Measurements from ENCODE around the gene NHS.

The NHS gene

GRCh38 chrX:17373337-17373736, 1.7 kb upstream of the NHS start:
- no peaks in the 10 kb centered on the region for H3K27me3 ChIP-seq (replicated peaks; ENCODE audit: control insufficient read depth, insufficient read depth, low read length, poor library complexity, severe bottlenecking)

DNA sequence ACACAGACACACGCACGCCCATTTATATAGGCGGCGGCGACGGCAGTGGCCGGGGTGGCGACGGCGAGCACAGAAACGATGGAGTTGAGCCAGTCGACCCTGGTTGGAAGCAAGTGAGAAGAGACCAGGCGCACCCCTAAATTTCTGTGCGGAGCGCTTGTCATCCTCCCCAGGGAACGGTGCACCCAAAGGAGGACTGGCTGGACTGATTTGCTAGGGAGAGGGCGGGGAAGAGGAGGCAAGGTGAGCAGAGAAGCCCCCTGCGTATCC, 302 bp downstream of the NHS start:
- Histone ChIP-seq H3K4me3 (ENCODE audit: insufficient read depth, low read depth, low read length, poor library complexity, severe bottlenecking) (no peak overlapping the region), H3K27ac (ENCODE audit: insufficient read depth, low read length, poor library complexity, severe bottlenecking) (no peak overlapping the region), H3K36me3 (ENCODE audit: control insufficient read depth, insufficient read depth, low read length) (no peaks in the 10 kb centered on the region), H3K9me3 (ENCODE audit: control insufficient read depth, low read length) (no peaks in the 10 kb centered on the region), H3K4me1 (ENCODE audit: control insufficient read depth, insufficient read depth, low read length, poor library complexity, severe bottlenecking) (no peaks in the 10 kb centered on the region), H3K27me3 (replicated peaks; ENCODE audit: control insufficient read depth, insufficient read depth, low read length, poor library complexity, severe bottlenecking) (no peaks in the 10 kb centered on the region)
- DNase-seq, result no peak

More at GRCh38 chrX:17373337-17373736, 1.7 kb upstream of the NHS start:
- no peak overlapping the region for H3K27ac ChIP-seq (ENCODE audit: insufficient read depth, low read length, poor library complexity, severe bottlenecking)
- no peaks in the 10 kb centered on the region for H3K4me1 ChIP-seq (ENCODE audit: control insufficient read depth, insufficient read depth, low read length, poor library complexity, severe bottlenecking)
- no peaks in the 10 kb centered on the region for H3K9me3 ChIP-seq (ENCODE audit: control insufficient read depth, low read length)
- H3K36me3 ChIP-seq (ENCODE audit: control insufficient read depth, insufficient read depth, low read length), result no peaks in the 10 kb centered on the region
- H3K4me3 ChIP-seq (ENCODE audit: insufficient read depth, low read depth, low read length, poor library complexity, severe bottlenecking), result no peak overlapping the region
- DNase-seq, result no peak

DNA sequence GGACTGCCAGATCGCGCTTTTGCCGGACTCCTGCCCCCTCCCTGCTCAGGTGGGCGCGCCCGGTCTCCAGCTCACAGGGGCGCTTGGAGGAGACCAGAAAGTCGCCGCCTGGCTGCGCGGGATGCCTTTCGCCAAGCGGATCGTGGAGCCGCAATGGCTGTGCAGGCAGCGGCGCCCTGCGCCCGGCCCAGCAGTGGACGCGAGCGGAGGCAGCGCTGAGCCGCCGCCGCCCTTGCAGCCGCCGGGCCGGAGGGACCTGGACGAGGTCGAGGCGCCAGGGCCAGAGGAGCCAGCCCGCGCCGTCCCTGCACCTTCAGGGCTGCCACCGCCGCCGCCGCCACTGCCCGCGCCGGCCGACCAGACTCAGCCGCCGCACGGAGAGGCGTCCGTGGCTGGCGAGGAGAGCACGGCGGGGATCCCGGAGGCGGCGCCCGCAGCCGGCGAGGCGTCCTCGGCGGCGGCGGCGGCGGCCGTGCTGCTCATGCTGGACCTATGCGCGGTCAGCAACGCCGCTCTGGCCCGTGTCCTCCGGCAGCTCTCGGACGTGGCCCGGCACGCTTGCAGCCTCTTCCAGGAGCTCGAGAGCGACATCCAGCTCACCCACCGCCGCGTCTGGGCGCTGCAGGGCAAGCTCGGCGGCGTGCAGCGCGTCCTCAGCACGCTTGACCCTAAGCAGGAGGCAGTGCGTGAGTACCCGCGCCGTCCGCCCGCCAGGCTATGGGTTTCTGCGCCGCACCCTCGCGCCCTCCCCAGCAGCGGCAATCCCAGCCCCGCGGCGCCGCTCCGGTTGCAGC, 834 bp downstream of the NHS start:
- no peaks in the 10 kb centered on the region for H3K9me3 ChIP-seq (ENCODE audit: control insufficient read depth, low read length)
- no peak for DNase-seq
- no peaks in the 10 kb centered on the region for H3K36me3 ChIP-seq (ENCODE audit: control insufficient read depth, insufficient read depth, low read length)
- no peaks in the 10 kb centered on the region for H3K4me1 ChIP-seq (ENCODE audit: control insufficient read depth, insufficient read depth, low read length, poor library complexity, severe bottlenecking)
- no peak overlapping the region for H3K27ac ChIP-seq (ENCODE audit: insufficient read depth, low read length, poor library complexity, severe bottlenecking)
- H3K4me3 ChIP-seq (ENCODE audit: insufficient read depth, low read depth, low read length, poor library complexity, severe bottlenecking), result no peak overlapping the region
- no peaks in the 10 kb centered on the region for H3K27me3 ChIP-seq (replicated peaks; ENCODE audit: control insufficient read depth, insufficient read depth, low read length, poor library complexity, severe bottlenecking)

DNA sequence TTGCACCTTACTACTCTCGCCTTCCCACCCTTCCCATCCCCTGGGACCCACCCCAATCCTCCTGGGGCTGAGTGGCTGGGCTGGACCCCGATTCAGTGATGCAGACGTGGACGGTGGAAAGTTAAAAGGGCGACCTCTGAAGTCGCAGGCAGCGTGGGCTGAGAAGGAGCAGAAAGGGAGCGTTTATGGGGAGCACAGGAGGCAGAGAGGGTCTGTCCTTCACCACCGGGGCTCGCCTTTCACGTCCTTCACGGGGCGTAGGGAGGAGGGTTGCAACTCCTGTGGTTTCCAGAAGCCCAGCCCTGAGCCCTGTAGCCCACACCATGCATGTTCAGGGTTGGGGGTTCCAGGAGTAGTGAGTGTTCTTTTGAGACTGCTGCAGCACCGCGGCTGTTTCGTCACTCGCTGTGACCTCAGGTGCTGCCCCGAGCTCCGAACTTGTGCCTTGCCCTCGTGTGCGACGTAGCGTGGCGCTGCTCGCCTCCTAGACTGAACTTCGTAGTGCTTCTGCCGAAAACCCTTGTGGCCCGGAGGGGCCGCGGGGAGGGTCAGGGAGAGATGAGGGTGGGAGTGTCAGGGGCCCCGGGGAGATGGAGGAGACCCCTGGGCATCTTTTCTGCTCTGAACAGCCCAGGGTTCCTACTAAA, 1.6 kb downstream of the NHS start:
- Histone ChIP-seq H3K4me1 (ENCODE audit: control insufficient read depth, insufficient read depth, low read length, poor library complexity, severe bottlenecking) (no peaks in the 10 kb centered on the region), H3K4me3 (ENCODE audit: insufficient read depth, low read depth, low read length, poor library complexity, severe bottlenecking) (no peak overlapping the region), H3K27ac (ENCODE audit: insufficient read depth, low read length, poor library complexity, severe bottlenecking) (no peak overlapping the region), H3K36me3 (ENCODE audit: control insufficient read depth, insufficient read depth, low read length) (no peaks in the 10 kb centered on the region), H3K9me3 (ENCODE audit: control insufficient read depth, low read length) (no peaks in the 10 kb centered on the region), H3K27me3 (replicated peaks; ENCODE audit: control insufficient read depth, insufficient read depth, low read length, poor library complexity, severe bottlenecking) (no peaks in the 10 kb centered on the region)
- DNase-seq, result no peak

DNA sequence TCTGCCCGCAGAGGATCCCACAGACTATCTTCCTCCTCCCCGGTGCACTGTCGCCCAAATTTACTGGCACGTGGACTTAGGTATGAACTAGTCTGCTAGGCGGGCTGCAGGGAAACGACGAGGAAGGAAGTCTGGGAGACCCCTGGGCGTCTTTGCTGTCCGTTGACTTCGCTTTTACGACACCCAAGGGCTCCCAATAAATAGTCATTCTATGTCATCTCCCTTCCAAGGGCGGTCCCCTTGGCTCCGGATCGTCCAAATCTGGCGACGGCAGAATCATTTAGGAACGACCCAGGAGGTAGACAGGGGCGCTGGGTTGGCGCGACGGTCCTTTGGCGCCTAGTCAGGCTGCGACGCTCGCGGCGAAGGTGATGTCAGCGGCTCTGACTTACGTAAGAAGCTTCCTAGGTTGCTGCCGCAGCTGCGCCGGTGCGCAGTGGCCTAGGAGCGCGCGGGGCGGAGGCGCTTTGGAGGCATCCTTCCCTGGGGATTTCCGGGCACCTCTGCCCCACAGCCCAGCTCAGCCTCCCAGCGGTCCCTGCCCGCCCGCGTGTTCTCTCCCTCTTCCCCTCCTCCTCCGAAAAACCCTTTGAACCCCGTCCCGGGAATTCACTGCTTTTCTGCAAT, 2.2 kb downstream of the NHS start:
- no peak for DNase-seq
- Histone ChIP-seq H3K4me1 (ENCODE audit: control insufficient read depth, insufficient read depth, low read length, poor library complexity, severe bottlenecking) (no peaks in the 10 kb centered on the region), H3K27me3 (replicated peaks; ENCODE audit: control insufficient read depth, insufficient read depth, low read length, poor library complexity, severe bottlenecking) (no peaks in the 10 kb centered on the region), H3K36me3 (ENCODE audit: control insufficient read depth, insufficient read depth, low read length) (no peaks in the 10 kb centered on the region), H3K9me3 (ENCODE audit: control insufficient read depth, low read length) (no peaks in the 10 kb centered on the region), H3K4me3 (ENCODE audit: insufficient read depth, low read depth, low read length, poor library complexity, severe bottlenecking) (no peak overlapping the region), H3K27ac (ENCODE audit: insufficient read depth, low read length, poor library complexity, severe bottlenecking) (no peak overlapping the region)

DNA sequence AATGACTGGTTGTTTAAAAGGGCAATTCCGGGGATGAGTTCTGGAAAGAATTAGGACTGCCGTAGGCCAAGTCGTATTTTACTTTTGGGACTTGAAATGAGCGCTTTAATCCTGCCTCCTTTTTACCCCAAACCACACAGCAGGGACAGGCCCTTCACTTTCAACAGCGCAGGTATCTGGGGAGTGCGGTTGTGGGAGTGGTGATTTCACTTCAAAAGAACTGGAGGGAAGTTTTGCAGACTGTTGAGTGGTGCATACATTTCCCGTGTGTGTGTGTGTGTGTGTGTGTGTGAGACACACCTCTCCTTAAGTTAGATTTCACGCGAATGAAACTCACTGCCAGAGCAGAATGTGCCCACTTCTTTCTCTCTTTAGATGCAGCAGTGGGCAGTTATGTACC, 2.8 kb downstream of the NHS start:
- Histone ChIP-seq H3K27ac (ENCODE audit: insufficient read depth, low read length, poor library complexity, severe bottlenecking) (no peak overlapping the region), H3K4me1 (ENCODE audit: control insufficient read depth, insufficient read depth, low read length, poor library complexity, severe bottlenecking) (no peaks in the 10 kb centered on the region), H3K27me3 (replicated peaks; ENCODE audit: control insufficient read depth, insufficient read depth, low read length, poor library complexity, severe bottlenecking) (no peaks in the 10 kb centered on the region), H3K9me3 (ENCODE audit: control insufficient read depth, low read length) (no peaks in the 10 kb centered on the region), H3K4me3 (ENCODE audit: insufficient read depth, low read depth, low read length, poor library complexity, severe bottlenecking) (no peak overlapping the region), H3K36me3 (ENCODE audit: control insufficient read depth, insufficient read depth, low read length) (no peaks in the 10 kb centered on the region)
- no peak for DNase-seq

DNA sequence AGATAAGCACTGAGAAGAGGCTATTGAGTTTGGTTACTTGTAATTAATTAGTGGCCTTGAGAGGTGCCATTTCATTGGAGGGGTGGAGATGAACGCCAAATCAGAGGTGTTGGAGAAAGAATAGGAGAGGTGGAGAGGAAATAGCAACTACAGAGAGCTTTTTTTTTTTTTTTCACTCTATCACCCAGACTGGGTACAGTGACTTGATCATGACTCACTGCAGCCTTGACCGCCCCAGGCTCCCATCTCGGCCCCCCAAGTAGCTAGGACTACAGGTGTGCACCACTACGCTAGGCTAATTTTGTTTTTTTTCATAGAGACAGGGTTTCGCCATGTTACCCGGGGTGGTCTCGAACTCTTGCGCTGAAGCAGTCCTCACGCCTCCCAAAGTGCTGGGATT, 5.2 kb downstream of the NHS start:
- Histone ChIP-seq H3K9me3 (ENCODE audit: control insufficient read depth, low read length) (no peaks in the 10 kb centered on the region), H3K36me3 (ENCODE audit: control insufficient read depth, insufficient read depth, low read length) (no peaks in the 10 kb centered on the region), H3K27me3 (replicated peaks; ENCODE audit: control insufficient read depth, insufficient read depth, low read length, poor library complexity, severe bottlenecking) (no peaks in the 10 kb centered on the region), H3K27ac (ENCODE audit: insufficient read depth, low read length, poor library complexity, severe bottlenecking) (no peak overlapping the region), H3K4me1 (ENCODE audit: control insufficient read depth, insufficient read depth, low read length, poor library complexity, severe bottlenecking) (no peaks in the 10 kb centered on the region), H3K4me3 (ENCODE audit: insufficient read depth, low read depth, low read length, poor library complexity, severe bottlenecking) (no peak overlapping the region)
- no peak for DNase-seq

DNA sequence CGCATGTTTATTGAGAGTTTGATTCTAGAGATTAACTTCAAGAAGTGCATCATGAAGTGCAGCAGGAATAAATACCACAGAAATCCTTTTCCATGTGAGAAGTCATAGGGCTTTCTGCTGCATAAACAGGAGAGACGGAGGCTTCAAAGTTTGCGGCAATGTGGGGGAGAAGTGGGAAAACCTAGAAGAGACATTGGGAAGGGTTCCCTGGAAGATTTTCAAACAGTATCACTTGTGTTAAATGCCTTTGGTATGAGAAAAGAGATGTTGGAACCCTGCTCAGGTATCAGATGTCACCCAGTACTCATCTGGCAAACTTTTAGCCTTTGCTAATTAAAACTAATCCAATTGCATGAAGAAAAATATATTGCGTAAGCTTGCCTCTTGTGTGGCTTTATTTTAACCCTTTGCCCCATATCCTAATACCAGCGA, 15.4 kb downstream of the NHS start:
- H3K27me3 ChIP-seq (replicated peaks; ENCODE audit: control insufficient read depth, insufficient read depth, low read length, poor library complexity, severe bottlenecking), result no peaks in the 10 kb centered on the region
- no peaks in the 10 kb centered on the region for H3K36me3 ChIP-seq (ENCODE audit: control insufficient read depth, insufficient read depth, low read length)
- H3K27ac ChIP-seq (ENCODE audit: insufficient read depth, low read length, poor library complexity, severe bottlenecking), result no peak overlapping the region
- H3K9me3 ChIP-seq (ENCODE audit: control insufficient read depth, low read length), result no peaks in the 10 kb centered on the region
- DNase-seq, result no peak
- no peak overlapping the region for H3K4me3 ChIP-seq (ENCODE audit: insufficient read depth, low read depth, low read length, poor library complexity, severe bottlenecking)
- no peaks in the 10 kb centered on the region for H3K4me1 ChIP-seq (ENCODE audit: control insufficient read depth, insufficient read depth, low read length, poor library complexity, severe bottlenecking)

DNA sequence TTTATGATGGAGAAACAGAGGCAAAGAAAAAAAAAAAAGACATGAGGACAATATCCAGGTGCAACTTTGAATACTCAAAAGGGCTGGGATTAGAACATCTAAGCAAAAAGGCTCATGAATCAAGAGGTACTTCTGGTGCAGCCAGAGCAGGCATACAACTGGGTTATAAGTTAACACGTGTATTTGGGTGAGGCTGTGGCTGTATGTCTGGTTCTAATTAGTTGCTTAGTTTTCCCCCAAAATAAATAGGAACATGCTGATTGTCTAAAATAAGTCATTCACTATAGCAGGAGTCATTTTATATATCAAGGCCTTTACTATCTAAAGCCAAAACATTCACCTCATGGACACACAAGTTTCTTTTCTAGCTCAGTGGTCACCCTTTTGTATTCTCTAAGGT, 20.2 kb downstream of the NHS start:
- H3K9me3 ChIP-seq (ENCODE audit: control insufficient read depth, low read length), result no peaks in the 10 kb centered on the region
- H3K27ac ChIP-seq (ENCODE audit: insufficient read depth, low read length, poor library complexity, severe bottlenecking), result no peak overlapping the region
- no peaks in the 10 kb centered on the region for H3K4me1 ChIP-seq (ENCODE audit: control insufficient read depth, insufficient read depth, low read length, poor library complexity, severe bottlenecking)
- no peak for DNase-seq
- no peaks in the 10 kb centered on the region for H3K36me3 ChIP-seq (ENCODE audit: control insufficient read depth, insufficient read depth, low read length)
- H3K27me3 ChIP-seq (replicated peaks; ENCODE audit: control insufficient read depth, insufficient read depth, low read length, poor library complexity, severe bottlenecking), result no peaks in the 10 kb centered on the region
- H3K4me3 ChIP-seq (ENCODE audit: insufficient read depth, low read depth, low read length, poor library complexity, severe bottlenecking), result no peak overlapping the region

DNA sequence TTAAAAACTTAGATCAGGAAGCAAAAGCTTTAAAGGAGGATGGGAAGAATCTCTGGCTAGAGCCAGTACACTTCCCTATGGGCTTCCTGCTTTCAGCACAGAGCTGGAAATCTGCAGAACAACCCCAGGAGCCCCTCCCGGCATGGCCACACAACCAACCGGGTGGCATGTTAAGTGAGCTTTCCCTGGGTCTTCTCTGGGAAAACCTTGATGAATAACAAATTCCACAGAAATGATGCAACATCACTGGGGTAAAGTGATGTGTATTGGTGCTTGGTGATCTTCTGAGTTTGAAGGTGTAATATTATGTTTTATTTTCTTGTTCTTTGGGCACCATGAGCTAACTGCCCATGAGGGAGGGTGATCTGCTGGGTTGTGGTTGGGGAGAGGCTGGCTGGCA, 22.1 kb downstream of the NHS start:
- Histone ChIP-seq H3K4me3 (ENCODE audit: insufficient read depth, low read depth, low read length, poor library complexity, severe bottlenecking) (no peak overlapping the region), H3K27ac (ENCODE audit: insufficient read depth, low read length, poor library complexity, severe bottlenecking) (no peak overlapping the region), H3K9me3 (ENCODE audit: control insufficient read depth, low read length) (no peaks in the 10 kb centered on the region), H3K4me1 (ENCODE audit: control insufficient read depth, insufficient read depth, low read length, poor library complexity, severe bottlenecking) (no peaks in the 10 kb centered on the region), H3K27me3 (replicated peaks; ENCODE audit: control insufficient read depth, insufficient read depth, low read length, poor library complexity, severe bottlenecking) (no peaks in the 10 kb centered on the region), H3K36me3 (ENCODE audit: control insufficient read depth, insufficient read depth, low read length) (no peaks in the 10 kb centered on the region)
- DNase-seq, result no peak

Measured in effector memory CD4-positive, alpha-beta T cell (primary cell).